Measurements from ENCODE around the gene ATP2A1. TPM values are rescaled to one million over a fixed set of nuclear protein-coding genes. Genes with fewer than 3 reads are reported as not detected.

ATP2A1 gene
- total and polyA plus RNA-seq, 2 of the 13 experiments (the other 11 are each of a cell fraction or from before 2014, with no cell fraction given) = 3.2 to 12.5 TPM

DNA sequence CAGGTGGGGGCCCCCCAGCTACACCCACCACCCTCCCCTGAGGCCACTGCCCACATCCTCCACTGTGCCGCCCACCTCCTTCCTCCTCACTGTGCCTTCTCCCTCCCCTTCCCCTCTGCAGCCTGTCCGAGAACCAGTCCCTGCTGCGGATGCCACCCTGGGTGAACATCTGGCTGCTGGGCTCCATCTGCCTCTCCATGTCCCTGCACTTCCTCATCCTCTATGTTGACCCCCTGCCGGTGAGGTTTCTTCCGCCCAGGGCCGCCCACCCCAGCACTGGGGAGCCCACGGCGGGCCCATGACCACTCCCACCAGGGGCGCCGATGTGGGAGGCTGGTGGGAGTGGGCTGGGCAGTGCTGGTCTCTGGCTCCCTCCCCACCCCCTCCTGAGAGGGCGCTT is 24.6 kb downstream of the ATP2A1 start:
- Histone ChIP-seq H3K36me3 (replicated peaks in 1 of 2; ENCODE audit: control insufficient read depth in 1 of 2, insufficient read depth in 2 of 2, low read length in 2 of 2) (peaks cover 9 to 11% of the 10 kb centered on the region in 2 experiments), H3K27me3 (ENCODE audit: control insufficient read depth in 1 of 2, insufficient read depth in 2 of 2, low read length in 2 of 2) (no peaks in the 10 kb centered on the region), H3K4me2 (ENCODE audit: low read depth, low read length) (no peak overlapping the region), H3K79me2 (ENCODE audit: insufficient read depth, low read length) (no peaks in the 10 kb centered on the region), H3K4me1 (ENCODE audit: insufficient read depth, low read length) (no peaks in the 10 kb centered on the region), H3K4me3 (replicated peaks in 1 of 3; ENCODE audit: insufficient read depth in 1 of 3, low read depth in 2 of 3, low read length in 3 of 3) (no peak overlapping the region), H3K9ac (ENCODE audit: insufficient read depth, low read depth, low read length) (no peak overlapping the region), H3K9me3 (ENCODE audit: low read length) (no peaks in the 10 kb centered on the region), H4K20me1 (ENCODE audit: insufficient read depth, low read length) (no peaks in the 10 kb centered on the region), H3K27ac (ENCODE audit: extremely low read length, insufficient read depth, low read length) (no peak overlapping the region), H2AFZ (ENCODE audit: low read length) (no peak overlapping the region)
- WGBS (ENCODE audit: low lambda C conversion rate) = 98% methylated on average over 9 of the region's 11 CpGs
- CTCF ChIA-PET (ENCODE audit: low intra/inter-chr PET ratio, low total read pairs) = no interaction called here
- in situ Hi-C loops (cut with HindIII; ENCODE audit: extremely low pct_ligation_motif_present, low pct_unique_long_range_greater_than_20kb) = no loop called here
- intact Hi-C loops (cut with micrococcal nuclease; ENCODE audit: unreplicated experiment) = no loop called here
- BruUV-seq (replicated peaks) = no TSS peak
- DNase-seq (ENCODE audit: low spot score) (no peak), ATAC-seq (peak; percentile 2; the same call in 2 of the 3 replicates), FAIRE-seq (no peak)
- no peak for TF ChIP-seq HDAC6 (IDR thresholded peaks at IDR 0.05; ENCODE audit: low read depth, low read length)
- TF ChIP-seq POLR2A (IDR thresholded peaks at IDR 0.05; ENCODE audit: insufficient read depth in 1 of 2, low read depth in 2 of 2, low read length in 2 of 2) = peak in 1 of 2 experiments; percentile 24; a peak in 1 of 4 replicates
- POLR2A ChIA-PET = interaction anchor here (1.4 kb wide), 1 partner anchor 20 kb away, joined by 3 read pairs; no protein-coding TSS in a partner anchor

GRCh38 chr16:28903344-28904042 is 25.2 kb downstream of the ATP2A1 start:
- Histone ChIP-seq H3K4me1 (ENCODE audit: insufficient read depth, low read length) (no peaks in the 10 kb centered on the region), H3K27me3 (ENCODE audit: control insufficient read depth in 1 of 2, insufficient read depth in 2 of 2, low read length in 2 of 2) (no peaks in the 10 kb centered on the region), H4K20me1 (ENCODE audit: insufficient read depth, low read length) (no peaks in the 10 kb centered on the region), H3K27ac (ENCODE audit: extremely low read length, insufficient read depth, low read length) (no peak overlapping the region), H3K4me3 (replicated peaks in 1 of 3; ENCODE audit: insufficient read depth in 1 of 3, low read depth in 2 of 3, low read length in 3 of 3) (no peak overlapping the region), H3K79me2 (ENCODE audit: insufficient read depth, low read length) (no peaks in the 10 kb centered on the region), H3K4me2 (ENCODE audit: low read depth, low read length) (no peak overlapping the region), H3K36me3 (replicated peaks in 1 of 2; ENCODE audit: control insufficient read depth in 1 of 2, insufficient read depth in 2 of 2, low read length in 2 of 2) (peaks cover 7 to 11% of the 10 kb centered on the region in 2 experiments), H2AFZ (ENCODE audit: low read length) (no peak overlapping the region), H3K9ac (ENCODE audit: insufficient read depth, low read depth, low read length) (no peak overlapping the region), H3K9me3 (ENCODE audit: low read length) (no peaks in the 10 kb centered on the region)
- intact Hi-C loops (cut with micrococcal nuclease; ENCODE audit: unreplicated experiment) = no loop called here
- TF ChIP-seq HNRNPL (IDR thresholded peaks at IDR 0.05; ENCODE audit: low read depth, low read length) = 0 out of 2 replicates have a peak, but pooled peaks have one; percentile 42
- no peak for TF ChIP-seq ZEB1 (IDR thresholded peaks at IDR 0.05; ENCODE audit: insufficient replicate concordance, low read depth)
- 91% methylated on average over 27 of the region's 29 CpGs for WGBS (ENCODE audit: low lambda C conversion rate)
- in situ Hi-C loops (cut with HindIII; ENCODE audit: extremely low pct_ligation_motif_present, low pct_unique_long_range_greater_than_20kb) = no loop called here
- ChIA-PET POLR2A (no interaction called here), CTCF (ENCODE audit: low intra/inter-chr PET ratio, low total read pairs) (no interaction called here)
- no peak for DNase-seq (ENCODE audit: low spot score)
- no peak for FAIRE-seq
- BruUV-seq (replicated peaks) = no TSS peak
- no peak for ATAC-seq

All from HepG2 (cell line).